ENCODE data around the gene LSM12.

GRCh38 chr17:44014133-44014436 lies 52.4 kb downstream of the LSM12 start:
- TF ChIP-seq, protein P1, sequence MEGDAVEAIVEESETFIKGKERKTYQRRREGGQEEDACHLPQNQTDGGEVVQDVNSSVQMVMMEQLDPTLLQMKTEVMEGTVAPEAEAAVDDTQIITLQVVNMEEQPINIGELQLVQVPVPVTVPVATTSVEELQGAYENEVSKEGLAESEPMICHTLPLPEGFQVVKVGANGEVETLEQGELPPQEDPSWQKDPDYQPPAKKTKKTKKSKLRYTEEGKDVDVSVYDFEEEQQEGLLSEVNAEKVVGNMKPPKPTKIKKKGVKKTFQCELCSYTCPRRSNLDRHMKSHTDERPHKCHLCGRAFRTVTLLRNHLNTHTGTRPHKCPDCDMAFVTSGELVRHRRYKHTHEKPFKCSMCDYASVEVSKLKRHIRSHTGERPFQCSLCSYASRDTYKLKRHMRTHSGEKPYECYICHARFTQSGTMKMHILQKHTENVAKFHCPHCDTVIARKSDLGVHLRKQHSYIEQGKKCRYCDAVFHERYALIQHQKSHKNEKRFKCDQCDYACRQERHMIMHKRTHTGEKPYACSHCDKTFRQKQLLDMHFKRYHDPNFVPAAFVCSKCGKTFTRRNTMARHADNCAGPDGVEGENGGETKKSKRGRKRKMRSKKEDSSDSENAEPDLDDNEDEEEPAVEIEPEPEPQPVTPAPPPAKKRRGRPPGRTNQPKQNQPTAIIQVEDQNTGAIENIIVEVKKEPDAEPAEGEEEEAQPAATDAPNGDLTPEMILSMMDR (IDR thresholded peaks at IDR 0.05; ENCODE audit: low read depth, low read length, poor library complexity, severe bottlenecking), result no peak
- no peak for TF ChIP-seq EZH2phosphoT487 (IDR thresholded peaks at IDR 0.05; ENCODE audit: borderline replicate concordance, low read length)
